Effector memory CD4-positive, alpha-beta T cell (primary cell): ENCODE data around the gene SFRP4.

Experiments used
- DNase-seq, 3 donors: peaks; one replicate each; pipeline ENCODE4 v3.0.0-alpha.2; 2020
- H3K27ac ChIP-seq: 2 replicates; pipeline ENCODE4 v1.7.0; 2013; ENCODE audit warnings: mild to moderate bottlenecking, low read length, moderate library complexity; ENCODE audit not compliant: insufficient read depth, poor library complexity, severe bottlenecking
- H3K27me3 ChIP-seq: replicated peaks from 2 replicates; pipeline ENCODE4 v1.7.0; 2013; ENCODE audit warnings: mild to moderate bottlenecking, low read length; ENCODE audit not compliant: insufficient read depth, control insufficient read depth, poor library complexity, severe bottlenecking
- H3K36me3 ChIP-seq: 2 replicates; pipeline ENCODE4 v1.7.0; 2013; ENCODE audit warnings: mild to moderate bottlenecking, low read length, moderate library complexity; ENCODE audit not compliant: control insufficient read depth, insufficient read depth
- H3K4me1 ChIP-seq: 2 replicates; pipeline ENCODE4 v1.7.0; 2013; ENCODE audit warnings: low read length, mild to moderate bottlenecking; ENCODE audit not compliant: control insufficient read depth, insufficient read depth, poor library complexity, severe bottlenecking
- H3K4me3 ChIP-seq: 2 replicates; pipeline ENCODE4 v1.7.0; 2013; ENCODE audit warnings: low read length, low read depth, mild to moderate bottlenecking; ENCODE audit not compliant: insufficient read depth, poor library complexity, severe bottlenecking
- H3K9me3 ChIP-seq: 2 replicates; pipeline ENCODE4 v1.7.0; 2013; ENCODE audit warnings: mild to moderate bottlenecking, low read length, moderate library complexity; ENCODE audit not compliant: control insufficient read depth

Gene SFRP4

GRCh38 chr7:37927773-37928444 is 11.3 kb upstream of the SFRP4 start:
- Histone ChIP-seq H3K4me3 (no peak overlapping the region), H3K9me3 (no peaks in the 10 kb centered on the region), H3K36me3 (no peaks in the 10 kb centered on the region), H3K27ac (no peak overlapping the region), H3K4me1 (no peaks in the 10 kb centered on the region), H3K27me3 (no peaks in the 10 kb centered on the region)
- no peak for DNase-seq

GRCh38 chr7:37925620-37926019 is 9.0 kb upstream of the SFRP4 start:
- H3K27me3 ChIP-seq, result peaks cover 7% of the 10 kb centered on the region
- DNase-seq, result no peak
- no peaks in the 10 kb centered on the region for H3K9me3 ChIP-seq
- no peaks in the 10 kb centered on the region for H3K36me3 ChIP-seq
- no peak overlapping the region for H3K4me3 ChIP-seq
- H3K27ac ChIP-seq, result no peak overlapping the region
- H3K4me1 ChIP-seq, result no peaks in the 10 kb centered on the region

GRCh38 chr7:37924491-37925041 is 7.9 kb upstream of the SFRP4 start:
- H3K27me3 ChIP-seq, result peaks cover 7% of the 10 kb centered on the region
- H3K4me1 ChIP-seq, result no peaks in the 10 kb centered on the region
- H3K36me3 ChIP-seq, result no peaks in the 10 kb centered on the region
- no peak for DNase-seq
- H3K27ac ChIP-seq, result no peak overlapping the region
- H3K4me3 ChIP-seq, result no peak overlapping the region
- H3K9me3 ChIP-seq, result no peaks in the 10 kb centered on the region

- no peaks in the 10 kb centered on the region for H3K36me3 ChIP-seq
- H3K4me1 ChIP-seq, result no peaks in the 10 kb centered on the region
- H3K9me3 ChIP-seq, result no peaks in the 10 kb centered on the region
- peaks cover 7% of the 10 kb centered on the region for H3K27me3 ChIP-seq
- no peak overlapping the region for H3K4me3 ChIP-seq
- H3K27ac ChIP-seq, result no peak overlapping the region
- no peak for DNase-seq
These were observed 7.4 kb upstream of the SFRP4 start for GRCh38 chr7:37923996-37924395.

GRCh38 chr7:37921876-37922275 is 5.3 kb upstream of the SFRP4 start:
- H3K4me3 ChIP-seq, result no peak overlapping the region
- H3K27me3 ChIP-seq, result peaks cover 9% of the 10 kb centered on the region
- no peaks in the 10 kb centered on the region for H3K4me1 ChIP-seq
- no peak for DNase-seq
- H3K27ac ChIP-seq, result no peak overlapping the region
- H3K36me3 ChIP-seq, result no peaks in the 10 kb centered on the region
- H3K9me3 ChIP-seq, result no peaks in the 10 kb centered on the region

- H3K9me3 ChIP-seq, result no peaks in the 10 kb centered on the region
- peak overlapping the region; percentile 27 for H3K4me3 ChIP-seq
- peaks cover 11% of the 10 kb centered on the region for H3K27me3 ChIP-seq
- no peaks in the 10 kb centered on the region for H3K36me3 ChIP-seq
- H3K4me1 ChIP-seq, result peaks cover 4% of the 10 kb centered on the region
- no peak for DNase-seq
- H3K27ac ChIP-seq, result no peak overlapping the region
These were observed 4.5 kb upstream of the SFRP4 start for GRCh38 chr7:37920849-37921805.

GRCh38 chr7:37920305-37920848 is 3.8 kb upstream of the SFRP4 start, which contains the start of gene EPDR1:
TSS of gene EPDR1 (plus strand) at chr7:37920640. CDS start at chr7:37920940, 300 bp downstream.
- H3K4me3 ChIP-seq, result peak within 1 kb of the TSS; percentile 27

GRCh38 chr7:37918526-37918925 is 1.9 kb upstream of the SFRP4 start:
- no peak overlapping the region for H3K4me3 ChIP-seq
- peaks cover 14% of the 10 kb centered on the region for H3K27me3 ChIP-seq
- H3K36me3 ChIP-seq, result no peaks in the 10 kb centered on the region
- no peak overlapping the region for H3K27ac ChIP-seq
- H3K4me1 ChIP-seq, result peaks cover 4% of the 10 kb centered on the region
- DNase-seq, result no peak
- no peaks in the 10 kb centered on the region for H3K9me3 ChIP-seq

More at GRCh38 chr7:37920305-37920848, 3.8 kb upstream of the SFRP4 start, which contains the start of gene EPDR1:
- H3K27me3 ChIP-seq, result peaks cover 14% of the 10 kb centered on the region
- DNase-seq, result no peak
- no peak within 1 kb of the TSS for H3K27ac ChIP-seq
- no peaks in the 10 kb centered on the region for H3K9me3 ChIP-seq
- peaks cover 4% of the 10 kb centered on the region for H3K4me1 ChIP-seq
- H3K36me3 ChIP-seq, result no peaks in the 10 kb centered on the region

- no peak overlapping the region for H3K27ac ChIP-seq
- H3K9me3 ChIP-seq, result no peaks in the 10 kb centered on the region
- peaks cover 4% of the 10 kb centered on the region for H3K4me1 ChIP-seq
- DNase-seq, result no peak
- no peaks in the 10 kb centered on the region for H3K36me3 ChIP-seq
- no peak overlapping the region for H3K4me3 ChIP-seq
- H3K27me3 ChIP-seq, result peaks cover 7% of the 10 kb centered on the region
These were observed 472 bp downstream of the SFRP4 start for GRCh38 chr7:37916017-37916672.
